GM21423 (cell line): Measurements from ENCODE around the gene MED13L.
"Not testable (repeated sequence)": the region's sequence is repeated elsewhere in the genome, so short reads cannot be mapped to it uniquely, and the experiment has no call there.

Source experiments
- ATAC-seq: cut with Tn5 transposase; IDR thresholded peaks from one replicate; pipeline ENCODE4 v1.9.1; 2021; ENCODE audit warnings: mild to moderate bottlenecking, moderate library complexity; ENCODE audit not compliant: unreplicated experiment

The MED13L gene

GRCh38 chr12:116248930-116249329 is 28.6 kb downstream of the MED13L start:
- no peak for ATAC-seq

DNA sequence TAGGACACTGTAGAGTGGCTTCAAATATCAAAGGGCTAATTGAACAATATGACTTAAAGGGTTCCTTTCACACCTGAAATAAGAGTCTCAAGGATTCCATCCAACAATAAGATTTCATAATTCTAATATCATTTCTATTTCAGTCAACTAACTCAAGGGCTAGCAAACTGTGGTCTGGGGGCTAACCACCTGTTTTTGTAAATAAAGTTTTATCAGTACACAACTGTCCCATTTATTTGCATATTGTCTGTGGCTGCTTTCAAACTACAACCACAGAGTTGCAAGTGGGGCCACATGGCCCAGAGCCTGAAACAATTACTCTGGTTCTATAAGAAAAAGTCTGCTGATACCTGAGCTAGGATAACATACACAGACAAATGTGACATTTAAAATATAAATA is 29.1 kb downstream of the MED13L start:
- ATAC-seq = no peak

GRCh38 chr12:116247377-116247776 is 30.1 kb downstream of the MED13L start:
- ATAC-seq = no peak

- ATAC-seq = no peak
These were observed 30.9 kb downstream of the MED13L start for GRCh38 chr12:116246490-116247179.

DNA sequence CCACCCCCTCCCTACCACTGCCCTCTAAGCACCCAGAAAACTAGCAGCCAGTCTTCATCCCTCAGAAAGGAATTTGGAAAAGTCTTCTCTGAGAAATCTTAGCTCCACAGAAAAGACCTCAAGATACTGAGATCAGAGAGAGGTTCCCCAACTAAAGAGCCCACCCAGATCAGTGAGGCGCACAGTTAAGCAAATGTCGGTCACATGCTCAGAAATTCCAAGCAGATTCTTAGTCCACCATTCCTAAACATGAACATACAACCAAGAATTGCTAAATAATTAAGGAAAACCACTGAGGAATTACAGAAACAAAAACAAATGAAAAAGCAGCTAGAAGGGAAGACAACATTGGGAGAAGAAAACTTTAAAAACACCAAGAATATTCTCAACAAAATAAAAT is 32.3 kb downstream of the MED13L start:
- ATAC-seq = no peak

GRCh38 chr12:116244474-116245090 is 32.9 kb downstream of the MED13L start:
- no peak for ATAC-seq

GRCh38 chr12:116244001-116244400 is 33.5 kb downstream of the MED13L start:
- ATAC-seq = no peak

GRCh38 chr12:116242740-116243139 is 34.8 kb downstream of the MED13L start:
- ATAC-seq = no peak

DNA sequence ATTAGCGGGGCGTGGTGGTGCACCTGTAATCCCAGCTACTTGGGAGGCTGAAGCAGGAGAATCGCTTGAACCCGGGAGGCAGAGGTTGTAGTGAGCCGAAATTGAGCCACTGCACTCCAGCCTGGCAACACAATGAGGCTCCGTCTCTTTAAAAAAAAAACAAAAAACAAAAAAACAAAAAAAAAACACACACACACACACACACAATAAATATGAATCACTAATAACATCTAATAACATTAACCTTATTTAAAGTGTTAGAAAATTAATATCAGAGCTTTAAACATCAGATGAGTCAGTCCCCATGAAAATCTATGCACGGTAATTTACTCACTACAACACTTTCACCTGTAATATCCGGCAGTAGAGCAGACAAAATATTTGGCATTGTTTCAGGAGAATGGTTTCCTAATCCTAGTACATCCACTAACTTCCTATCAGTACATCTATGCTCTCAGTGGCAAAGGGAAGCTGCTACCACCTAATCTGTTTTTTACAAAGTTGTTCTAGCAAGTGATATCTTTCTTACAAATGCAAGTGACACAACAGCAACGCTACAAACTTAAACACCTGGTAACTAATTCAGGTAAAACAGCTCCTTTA is 36.2 kb downstream of the MED13L start:
- no peak for ATAC-seq

DNA sequence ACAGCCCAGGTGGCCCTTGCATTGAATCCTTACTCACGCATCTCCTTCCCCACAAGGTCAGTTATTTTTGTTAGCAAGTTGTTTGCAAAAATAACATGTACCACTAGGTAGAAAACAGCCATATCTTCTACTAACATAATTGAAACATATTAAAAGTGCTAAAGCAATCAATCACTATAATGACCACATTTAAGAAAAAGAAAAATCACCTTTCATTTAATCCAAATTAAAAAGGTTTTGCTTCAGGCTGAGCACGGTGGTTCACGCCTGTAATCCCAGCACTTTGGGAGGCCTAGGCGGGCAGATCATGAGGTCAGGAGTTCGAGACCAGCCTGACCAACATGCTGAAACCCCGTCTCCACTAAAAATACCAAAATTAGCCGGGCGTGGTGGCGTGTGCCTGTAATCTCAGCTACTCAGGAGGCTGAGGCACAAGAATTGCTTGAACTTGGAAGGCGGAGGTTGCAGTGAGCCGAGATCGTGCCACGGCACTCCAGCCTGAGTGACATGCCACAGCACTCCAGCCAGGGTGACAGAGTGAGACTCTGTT is 38.8 kb downstream of the MED13L start:
- ATAC-seq = not testable (repeated sequence)

GRCh38 chr12:116238149-116238548 is 39.3 kb downstream of the MED13L start:
- ATAC-seq = no peak

GRCh38 chr12:116236976-116237375 is 40.5 kb downstream of the MED13L start:
- no peak for ATAC-seq

- no peak for ATAC-seq
These were observed 41.3 kb downstream of the MED13L start for GRCh38 chr12:116236148-116236731.

DNA sequence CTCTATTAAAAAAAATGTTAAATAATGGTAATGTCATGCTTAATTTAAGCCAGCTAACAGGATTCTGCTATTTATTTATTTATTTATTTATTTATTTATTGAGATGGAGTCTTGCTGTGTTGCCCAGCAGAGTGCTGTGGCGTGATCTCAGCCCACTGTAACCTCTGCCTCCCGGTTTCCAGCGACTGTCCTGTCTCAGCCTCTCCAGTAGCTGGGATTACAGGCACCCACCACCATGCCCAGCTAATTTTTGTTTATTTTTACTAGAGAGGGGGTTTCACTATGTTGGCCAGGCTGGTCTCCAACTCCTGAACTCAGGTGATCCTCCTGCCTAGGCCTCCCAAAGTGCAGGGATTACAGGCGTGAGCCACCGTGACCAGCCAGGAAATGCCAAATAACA is 43.3 kb downstream of the MED13L start:
- ATAC-seq = not testable (repeated sequence)

GRCh38 chr12:116233669-116234068 is 43.8 kb downstream of the MED13L start:
- no peak for ATAC-seq

DNA sequence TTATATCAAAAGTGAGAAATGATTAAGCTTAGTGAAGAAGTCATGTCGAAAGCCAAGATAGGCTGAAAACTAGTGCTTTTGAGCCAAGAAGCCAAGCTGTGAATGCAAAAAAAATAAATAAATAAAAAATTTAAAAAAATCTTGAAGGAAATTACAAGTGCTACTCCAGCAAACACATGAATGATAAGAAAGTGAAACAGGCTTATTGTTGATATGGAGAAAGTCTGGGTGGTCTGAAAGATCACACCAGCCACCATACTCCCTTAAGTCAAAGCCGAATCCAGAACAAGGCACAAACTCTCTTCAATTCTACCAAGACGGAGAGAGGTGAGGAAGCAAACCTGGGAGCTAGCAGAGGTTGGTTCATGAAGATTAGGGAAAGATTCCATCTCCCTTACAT is 49.7 kb downstream of the MED13L start:
- ATAC-seq = no peak

DNA sequence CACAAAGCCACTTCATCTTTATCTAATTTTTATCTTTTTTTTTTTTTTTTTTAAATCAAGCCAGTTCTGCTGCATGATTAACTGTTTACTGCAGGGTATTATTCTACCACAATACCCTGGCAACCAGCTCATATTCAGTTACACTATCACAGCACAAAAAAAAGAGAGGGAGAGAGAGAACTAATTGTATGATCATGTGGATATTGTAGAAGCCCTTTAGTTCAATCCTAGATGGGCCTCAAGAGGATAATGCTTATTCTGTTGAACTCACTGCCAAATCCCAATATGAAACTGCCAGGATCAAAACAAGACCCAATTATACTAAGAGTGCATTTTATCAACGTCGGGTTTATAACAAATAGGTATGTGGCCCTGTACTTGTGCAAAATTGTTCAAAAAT is 51.5 kb downstream of the MED13L start:
- ATAC-seq = no peak

DNA sequence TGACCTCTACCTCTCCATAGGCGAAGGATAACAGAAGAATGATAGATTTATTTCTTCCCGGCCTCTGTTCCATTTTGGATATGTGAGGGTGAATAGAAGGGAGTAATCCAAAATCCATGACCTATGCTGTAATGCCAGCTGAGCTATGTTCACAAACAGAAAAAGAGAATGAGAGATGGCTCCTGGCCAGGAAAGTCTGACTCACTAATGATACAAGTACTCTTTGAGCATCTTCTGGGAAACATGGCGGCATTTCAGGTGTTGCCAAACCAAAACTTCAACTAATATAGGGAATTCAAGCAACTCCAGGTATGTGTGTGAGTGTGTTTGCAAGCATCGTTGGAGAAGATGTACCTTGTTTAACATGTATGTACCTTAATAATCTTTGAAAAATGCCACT is 55.1 kb downstream of the MED13L start:
- no peak for ATAC-seq

- no peak for ATAC-seq
These were observed 56.7 kb downstream of the MED13L start for GRCh38 chr12:116220756-116221155.

GRCh38 chr12:116217045-116217735 is 60.3 kb downstream of the MED13L start:
- no peak for ATAC-seq
